Transverse colon (tissue), 4 donors: ENCODE data around the gene TNKS2. TPM values are rescaled to one million over a fixed set of nuclear protein-coding genes. Genes with fewer than 3 reads are reported as not detected.

Source experiments
- DNase-seq: peaks from one replicate; pipeline ENCODE4 v3.0.0-alpha.2; 2019
- H3K27ac ChIP-seq, 4 donors: fragments of 200-600 bp; sonication (generic); 2 replicates each; pipeline ENCODE4 v1.5.1; 2016 to 2018; ENCODE audit warnings: inconsistent platforms in 4 of 4
- H3K27me3 ChIP-seq: fragments of 200-600 bp; sonication (generic); 2 replicates; pipeline ENCODE4 v1.5.1; 2017; ENCODE audit warnings: inconsistent platforms
- H3K36me3 ChIP-seq, 4 donors: fragments of 200-600 bp; sonication (generic); 2 replicates each; pipeline ENCODE4 v1.5.1; 2017 to 2019; ENCODE audit warnings: inconsistent platforms in 4 of 4
- H3K4me1 ChIP-seq, 4 donors: fragments of 200-600 bp; sonication (generic); 2 replicates each; pipeline ENCODE4 v1.5.1; 2017 to 2020; ENCODE audit warnings: inconsistent platforms in 4 of 4
- H3K4me3 ChIP-seq, 4 donors: fragments of 200-600 bp; sonication (generic); 1 replicate in 1 of 4; 2 replicates in 3 of 4; pipeline versions ENCODE4 v1.5.1 to v1.6.1; 2017 to 2019; ENCODE audit warnings: inconsistent platforms in 4 of 4
- H3K9me3 ChIP-seq, 2 donors: fragments of 200-600 bp; sonication (generic); 2 replicates each; pipeline ENCODE4 v1.5.1; 2017 to 2019; ENCODE audit warnings: inconsistent platforms in 2 of 2
- EP300 ChIP-seq: sonication (generic); formaldehyde crosslinking; IDR thresholded peaks from one replicate; pipeline ENCODE4 v1.6.1; 2017; ENCODE audit warnings: antibody characterized with exemption, low read depth
- POLR2A ChIP-seq: fragments of 450-650 bp; IDR thresholded peaks from one replicate; pipeline ENCODE4 v1.6.1; 2016; ENCODE audit warnings: antibody characterized with exemption, mild to moderate bottlenecking, moderate library complexity
- POLR2AphosphoS5 ChIP-seq, 3 donors: sonication (generic); formaldehyde crosslinking; IDR thresholded peaks; one replicate each; pipeline ENCODE4 v1.6.1; 2016; ENCODE audit warnings: antibody characterized with exemption in 3 of 3
- WGBS, 2 donors: methylation state at CpG; one replicate each; pipeline ENCODE4 v1.1.5; 2018; ENCODE audit warnings: low coverage in 1 of 2; 5-methylcytosine and 5-hydroxymethylcytosine counted together
- in situ Hi-C, 4 donors: fragments of 200-750 bp; cut with MboI; loops; one replicate each; pipeline versions ENCODE4 v1.15.0 to v1.15.1; 2017; ENCODE audit warnings: low sequenced_read_pairs in 3 of 4, low pct_ligation_motif_present in 1 of 4, low pct_unique_long_range_greater_than_20kb in 1 of 4
- intact Hi-C: fragments of 100-400 bp; cut with DNase I; formaldehyde crosslinking; loops from one replicate; pipeline ENCODE4 v1.15.1; 2023; ENCODE audit warnings: low total_unique reads
- total RNA-seq, 4 donors: library from RNA; depleted of rRNA; stranded (reverse); fragments of >200 nt; gene quantifications; one replicate each; pipeline ENCODE4 v1.1.0, GENCODE V29; 2016
- TF ChIP-seq, protein P1 (sequence below), 5 experiments: fragments of 200-600 bp in 3 of 5; fragments of 450-650 bp in 2 of 5; sonication (generic) in 3 of 5; IDR thresholded peaks; 1 replicate in 2 of 5; 2 replicates in 3 of 5; pipeline ENCODE4 v1.5.1; 2016 to 2017; ENCODE audit warnings: antibody characterized with exemption in 5 of 5, inconsistent platforms in 3 of 5, mild to moderate bottlenecking in 2 of 5, moderate library complexity in 1 of 5

Gene TNKS2
- total RNA-seq, 4 donors from 2014 or later: 27.2 to 38.7 (median 31.6) TPM

DNA sequence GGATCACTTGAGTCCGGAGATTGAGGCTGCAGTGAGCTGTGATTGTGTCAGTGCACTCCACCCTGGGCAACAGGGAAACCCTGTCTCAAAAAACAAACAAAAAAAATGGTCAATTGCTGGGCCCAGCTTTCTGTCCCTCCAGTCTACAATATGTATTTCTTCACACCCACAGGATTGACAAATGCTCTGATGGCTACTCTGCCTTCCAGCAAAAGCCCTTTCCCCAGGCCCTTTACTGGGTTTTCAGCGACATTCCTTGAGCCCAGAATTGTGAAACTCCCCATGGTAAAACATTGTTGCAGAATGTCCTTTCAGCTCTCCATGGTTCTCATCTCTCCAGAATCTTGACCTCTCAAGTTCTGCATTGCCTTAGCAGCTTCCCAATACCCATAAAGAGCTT, 23.7 kb upstream of the TNKS2 start:
- in situ Hi-C loops: no loop called here
- Histone ChIP-seq H3K4me3 (no peak overlapping the region), H3K9me3 (no peaks in the 10 kb centered on the region), H3K36me3 (no peaks in the 10 kb centered on the region), H3K27ac (no peak overlapping the region), H3K4me1 (no peaks in the 10 kb centered on the region), H3K27me3 (no peaks in the 10 kb centered on the region)
- no peak for DNase-seq
- 86 to 95% methylated on average over 1 to 2 of the region's 2 CpGs for WGBS, 2 donors
- intact Hi-C loops: no loop called here
- TF ChIP-seq EP300: no peak
- no peak for TF ChIP-seq POLR2AphosphoS5 (IDR thresholded peaks at IDR 0.05)
- no peak for TF ChIP-seq POLR2A
- TF ChIP-seq, protein P1, sequence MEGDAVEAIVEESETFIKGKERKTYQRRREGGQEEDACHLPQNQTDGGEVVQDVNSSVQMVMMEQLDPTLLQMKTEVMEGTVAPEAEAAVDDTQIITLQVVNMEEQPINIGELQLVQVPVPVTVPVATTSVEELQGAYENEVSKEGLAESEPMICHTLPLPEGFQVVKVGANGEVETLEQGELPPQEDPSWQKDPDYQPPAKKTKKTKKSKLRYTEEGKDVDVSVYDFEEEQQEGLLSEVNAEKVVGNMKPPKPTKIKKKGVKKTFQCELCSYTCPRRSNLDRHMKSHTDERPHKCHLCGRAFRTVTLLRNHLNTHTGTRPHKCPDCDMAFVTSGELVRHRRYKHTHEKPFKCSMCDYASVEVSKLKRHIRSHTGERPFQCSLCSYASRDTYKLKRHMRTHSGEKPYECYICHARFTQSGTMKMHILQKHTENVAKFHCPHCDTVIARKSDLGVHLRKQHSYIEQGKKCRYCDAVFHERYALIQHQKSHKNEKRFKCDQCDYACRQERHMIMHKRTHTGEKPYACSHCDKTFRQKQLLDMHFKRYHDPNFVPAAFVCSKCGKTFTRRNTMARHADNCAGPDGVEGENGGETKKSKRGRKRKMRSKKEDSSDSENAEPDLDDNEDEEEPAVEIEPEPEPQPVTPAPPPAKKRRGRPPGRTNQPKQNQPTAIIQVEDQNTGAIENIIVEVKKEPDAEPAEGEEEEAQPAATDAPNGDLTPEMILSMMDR (IDR thresholded peaks at IDR 0.05): no peak

DNA sequence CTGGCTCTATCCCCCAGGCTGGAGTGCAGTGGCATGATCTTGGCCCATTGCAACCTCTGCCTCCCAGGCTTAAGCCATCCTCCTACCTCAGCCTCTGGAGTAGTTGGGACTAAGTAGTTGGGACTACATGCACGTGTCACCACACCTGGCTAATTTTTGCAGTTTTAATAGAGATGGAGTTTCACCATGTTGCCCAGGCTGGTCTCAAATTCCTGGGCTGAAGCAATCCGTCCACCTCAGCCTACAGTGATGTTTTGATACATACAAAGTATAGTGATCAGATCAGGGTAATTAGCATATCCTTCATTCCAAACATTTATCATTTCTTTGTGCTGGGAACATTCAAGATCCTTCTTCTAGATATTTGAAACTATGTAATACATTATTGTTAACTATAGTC, 22.5 kb upstream of the TNKS2 start:
- intact Hi-C loops: no loop called here
- in situ Hi-C loops: loop anchor here in 1 of 4 donors (25.0 kb wide), 1 partner anchor 137 kb away; the partner anchor contains the start of genes BTAF1 and FGFBP3
- Histone ChIP-seq H3K27ac (no peak overlapping the region), H3K27me3 (no peaks in the 10 kb centered on the region), H3K36me3 (no peaks in the 10 kb centered on the region), H3K4me1 (no peaks in the 10 kb centered on the region), H3K9me3 (no peaks in the 10 kb centered on the region), H3K4me3 (no peak overlapping the region)
- no peak for DNase-seq
- WGBS, 2 donors: 56 to 70% methylated on average over 1 to 2 of the region's 2 CpGs
- TF ChIP-seq, protein P1 (IDR thresholded peaks at IDR 0.05): no peak
- TF ChIP-seq EP300: no peak
- TF ChIP-seq POLR2A: no peak
- TF ChIP-seq POLR2AphosphoS5 (IDR thresholded peaks at IDR 0.05): no peak

GRCh38 chr10:91776266-91776665, 22.0 kb upstream of the TNKS2 start:
- no peak for DNase-seq

GRCh38 chr10:91778485-91778884, 19.7 kb upstream of the TNKS2 start:
- intact Hi-C loops: no loop called here

More at GRCh38 chr10:91776266-91776665, 22.0 kb upstream of the TNKS2 start:
- in situ Hi-C loops (loop anchor here in 1 of 4 donors (25.0 kb wide), 1 partner anchor 136 kb away; the partner anchor contains the start of genes BTAF1 and FGFBP3), intact Hi-C loops (no loop called here)
- H3K4me3 ChIP-seq: no peak overlapping the region
- no peaks in the 10 kb centered on the region for H3K36me3 ChIP-seq
- H3K9me3 ChIP-seq: no peaks in the 10 kb centered on the region
- WGBS, 2 donors: 96 to 100% methylated on average over 3 of the region's 3 CpGs
- no peaks in the 10 kb centered on the region for H3K4me1 ChIP-seq
- no peak overlapping the region for H3K27ac ChIP-seq
- TF ChIP-seq POLR2A: no peak
- TF ChIP-seq, protein P1 (IDR thresholded peaks at IDR 0.05): no peak
- TF ChIP-seq EP300: no peak
- TF ChIP-seq POLR2AphosphoS5 (IDR thresholded peaks at IDR 0.05): no peak
- no peaks in the 10 kb centered on the region for H3K27me3 ChIP-seq

More at GRCh38 chr10:91778485-91778884, 19.7 kb upstream of the TNKS2 start:
- Histone ChIP-seq H3K36me3 (no peaks in the 10 kb centered on the region), H3K4me3 (no peak overlapping the region), H3K4me1 (no peaks in the 10 kb centered on the region), H3K9me3 (no peaks in the 10 kb centered on the region), H3K27me3 (no peaks in the 10 kb centered on the region), H3K27ac (no peak overlapping the region)
- DNase-seq: no peak
- TF ChIP-seq EP300 (no peak), POLR2A (no peak), POLR2AphosphoS5 (IDR thresholded peaks at IDR 0.05) (no peak)
- TF ChIP-seq, protein P1 (IDR thresholded peaks at IDR 0.05): no peak
- 100% methylated on average over 1 of the region's 1 CpG for WGBS, 2 donors
- in situ Hi-C loops: loop anchor here in 1 of 4 donors (25.0 kb wide), 1 partner anchor 134 kb away; the partner anchor contains the start of genes BTAF1 and FGFBP3
